Ascending aorta (tissue), 2 donors: Measurements from ENCODE around the gene TTC23. TPM values are rescaled to one million over a fixed set of nuclear protein-coding genes. Genes with fewer than 3 reads are reported as not detected.
A peak's percentile ranks its signal among the peaks of the same experiment; 100 is the strongest.

Experiments used
- DNase-seq, 2 donors: peaks; one replicate each; pipeline ENCODE4 v3.0.0-alpha.2; 2019; ENCODE audit warnings: low spot score in 2 of 2
- H3K27ac ChIP-seq, 2 donors: fragments of 200-600 bp; sonication (generic); one replicate each; pipeline ENCODE4 v1.5.1; 2016 to 2017; ENCODE audit warnings: mild to moderate bottlenecking in 1 of 2
- H3K27me3 ChIP-seq: fragments of 200-600 bp; sonication (generic); one replicate; pipeline ENCODE4 v1.5.1; 2017
- H3K36me3 ChIP-seq, 2 donors: fragments of 200-600 bp; sonication (generic); one replicate each; pipeline ENCODE4 v1.5.1; 2016
- H3K4me1 ChIP-seq, 2 donors: fragments of 200-600 bp; sonication (generic); one replicate each; pipeline ENCODE4 v1.5.1; 2016 to 2017; ENCODE audit warnings: mild to moderate bottlenecking in 1 of 2
- H3K4me3 ChIP-seq, 2 donors: fragments of 200-600 bp; sonication (generic); one replicate each; pipeline ENCODE4 v1.5.1; 2016 to 2017; ENCODE audit warnings: mild to moderate bottlenecking in 1 of 2
- H3K9me3 ChIP-seq, 2 donors: fragments of 200-600 bp; sonication (generic); one replicate each; pipeline ENCODE4 v1.5.1; 2016
- CTCF ChIP-seq, 3 experiments: fragments of 200-600 bp in 2 of 3; fragments of 450-650 bp in 1 of 3; sonication (generic) in 2 of 3; IDR thresholded peaks; one replicate each; pipeline ENCODE4 v1.5.1; 2016 to 2019; ENCODE audit warnings: antibody characterized with exemption in 3 of 3, mild to moderate bottlenecking in 1 of 3, moderate library complexity in 1 of 3
- intact Hi-C: fragments of 100-400 bp; cut with DNase I; formaldehyde crosslinking; loops from one replicate; pipeline ENCODE4 v1.15.1; 2023
- total RNA-seq: library from RNA; depleted of rRNA; stranded (reverse); fragments of >200 nt; gene quantifications from one replicate; pipeline ENCODE4 v1.1.0, GENCODE V29; 2016

The TTC23 gene
- total RNA-seq, 1 donor from 2014 or later, result 37.3 TPM

- intact Hi-C loops, result no loop called here
- no peak for TF ChIP-seq CTCF (IDR thresholded peaks at IDR 0.05)
- Histone ChIP-seq H3K4me1 (no peaks in the 10 kb centered on the region), H3K27ac (no peak overlapping the region), H3K27me3 (no peaks in the 10 kb centered on the region), H3K4me3 (no peak overlapping the region), H3K36me3 (no peaks in the 10 kb centered on the region), H3K9me3 (no peaks in the 10 kb centered on the region)
- peak in 1 of 2 donors; percentile 53 for DNase-seq
These were observed 159.2 kb downstream of the TTC23 start for GRCh38 chr15:99090011-99090699.

GRCh38 chr15:99087405-99087943, 161.9 kb downstream of the TTC23 start:
- H3K27me3 ChIP-seq, result no peaks in the 10 kb centered on the region
- no peaks in the 10 kb centered on the region for H3K9me3 ChIP-seq
- no peaks in the 10 kb centered on the region for H3K4me1 ChIP-seq
- TF ChIP-seq CTCF (IDR thresholded peaks at IDR 0.05), result no peak
- H3K36me3 ChIP-seq, result no peaks in the 10 kb centered on the region
- no peak overlapping the region for H3K27ac ChIP-seq
- DNase-seq, result peak in 1 of 2 donors; percentile 24
- intact Hi-C loops, result no loop called here
- H3K4me3 ChIP-seq, result no peak overlapping the region

GRCh38 chr15:99086327-99086667, 163.1 kb downstream of the TTC23 start:
- TF ChIP-seq CTCF (IDR thresholded peaks at IDR 0.05), result no peak
- no peak overlapping the region for H3K27ac ChIP-seq
- no peaks in the 10 kb centered on the region for H3K9me3 ChIP-seq
- H3K4me3 ChIP-seq, result no peak overlapping the region
- peak in 1 of 2 donors; percentile 33 for DNase-seq
- no peaks in the 10 kb centered on the region for H3K4me1 ChIP-seq
- no peaks in the 10 kb centered on the region for H3K36me3 ChIP-seq
- no peaks in the 10 kb centered on the region for H3K27me3 ChIP-seq
- intact Hi-C loops, result no loop called here

Other genes starting within 250 kb of the TTC23 start
- not detected for gene PGPEP1L, start 241.8 kb downstream of the TTC23 start, total RNA-seq
- gene SYNM, start 144.5 kb downstream of the TTC23 start, total RNA-seq, result 37.7 TPM
- 24.2 TPM for gene LRRC28, start 1.9 kb upstream of the TTC23 start, total RNA-seq